ENCODE results near the gene PTGS2. TPM values are rescaled to one million over a fixed set of nuclear protein-coding genes. Genes with fewer than 3 reads are reported as not detected.

The PTGS2 gene
- total RNA-seq, 2 experiments from 2014 or later: not detected

DNA sequence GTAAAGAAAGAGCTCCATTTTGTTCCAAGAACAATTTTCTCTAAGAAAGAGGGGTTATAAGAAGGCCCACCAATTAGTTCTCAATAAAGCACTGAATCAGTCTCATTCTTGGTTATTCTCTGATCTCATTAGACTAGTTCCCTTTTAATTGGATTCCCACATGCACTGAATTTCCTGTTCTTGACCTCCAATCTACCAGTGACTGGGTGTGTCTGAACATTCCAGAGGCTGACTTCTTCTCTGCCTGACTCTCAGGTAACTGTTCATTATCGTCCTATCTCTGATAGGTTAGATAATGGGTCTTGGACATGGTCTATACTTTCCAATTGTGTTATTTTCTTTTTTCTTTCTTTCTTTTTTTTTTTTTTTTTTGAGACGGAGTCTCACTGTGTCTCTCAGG lies 22.7 kb downstream of the PTGS2 start:
- Histone ChIP-seq H3K4me1 (ENCODE audit: insufficient read depth, low read length, poor library complexity, severe bottlenecking) (no peaks in the 10 kb centered on the region), H3K27ac (ENCODE audit: low read depth, low read length, poor library complexity, severe bottlenecking) (no peak overlapping the region), H3K4me3 (ENCODE audit: low read depth, low read length, poor library complexity, severe bottlenecking) (no peak overlapping the region), H4K20me1 (ENCODE audit: insufficient read depth, low read length) (no peaks in the 10 kb centered on the region), H2AFZ (ENCODE audit: low read length) (no peak overlapping the region), H3K9me3 (ENCODE audit: low read length) (no peaks in the 10 kb centered on the region), H3K9me2 (ENCODE audit: insufficient read depth, low read length) (no peaks in the 10 kb centered on the region), H3K36me3 (ENCODE audit: insufficient read depth, low read length) (no peaks in the 10 kb centered on the region), H3K79me2 (ENCODE audit: insufficient read depth, low read depth, low read length) (no peaks in the 10 kb centered on the region), H3K4me2 (ENCODE audit: low read length) (no peak overlapping the region)
- CTCF ChIA-PET (ENCODE audit: unreplicated experiment): no interaction called here
- no peak for TF ChIP-seq EZH2phosphoT487 (IDR thresholded peaks at IDR 0.05; ENCODE audit: borderline replicate concordance, low read depth, low read length)
- TF ChIP-seq, protein P1, sequence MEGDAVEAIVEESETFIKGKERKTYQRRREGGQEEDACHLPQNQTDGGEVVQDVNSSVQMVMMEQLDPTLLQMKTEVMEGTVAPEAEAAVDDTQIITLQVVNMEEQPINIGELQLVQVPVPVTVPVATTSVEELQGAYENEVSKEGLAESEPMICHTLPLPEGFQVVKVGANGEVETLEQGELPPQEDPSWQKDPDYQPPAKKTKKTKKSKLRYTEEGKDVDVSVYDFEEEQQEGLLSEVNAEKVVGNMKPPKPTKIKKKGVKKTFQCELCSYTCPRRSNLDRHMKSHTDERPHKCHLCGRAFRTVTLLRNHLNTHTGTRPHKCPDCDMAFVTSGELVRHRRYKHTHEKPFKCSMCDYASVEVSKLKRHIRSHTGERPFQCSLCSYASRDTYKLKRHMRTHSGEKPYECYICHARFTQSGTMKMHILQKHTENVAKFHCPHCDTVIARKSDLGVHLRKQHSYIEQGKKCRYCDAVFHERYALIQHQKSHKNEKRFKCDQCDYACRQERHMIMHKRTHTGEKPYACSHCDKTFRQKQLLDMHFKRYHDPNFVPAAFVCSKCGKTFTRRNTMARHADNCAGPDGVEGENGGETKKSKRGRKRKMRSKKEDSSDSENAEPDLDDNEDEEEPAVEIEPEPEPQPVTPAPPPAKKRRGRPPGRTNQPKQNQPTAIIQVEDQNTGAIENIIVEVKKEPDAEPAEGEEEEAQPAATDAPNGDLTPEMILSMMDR (conservative IDR thresholded peaks at IDR 0.05; ENCODE audit: low read length): no peak
- POLR2A ChIA-PET: no interaction called here
- BruUV-seq (replicated peaks): no TSS peak
- intact Hi-C loops (cut with micrococcal nuclease; ENCODE audit: unreplicated experiment): no loop called here
- no peak for DNase-seq (ENCODE audit: low spot score)

DNA sequence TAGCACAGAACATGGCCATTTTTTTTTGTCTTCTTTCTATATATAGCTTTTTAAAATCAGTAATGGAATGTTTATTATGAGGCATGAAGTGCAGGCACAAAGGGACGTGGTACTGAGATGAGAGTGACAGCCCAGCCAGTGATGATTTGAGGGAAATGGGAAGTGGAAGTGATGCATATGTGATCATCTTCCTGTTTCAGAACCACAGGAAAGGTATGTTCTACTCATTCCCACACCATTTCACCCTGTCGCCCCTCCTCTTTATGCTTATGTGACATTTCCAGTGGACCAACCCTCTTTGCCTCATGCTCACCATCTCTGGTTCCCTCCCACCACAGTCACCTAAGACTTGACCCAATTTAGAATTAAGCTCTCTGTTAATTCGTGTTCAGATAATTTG lies 24.3 kb downstream of the PTGS2 start:
- no peak overlapping the region for H2AFZ ChIP-seq (ENCODE audit: low read length)
- H3K9me2 ChIP-seq (ENCODE audit: insufficient read depth, low read length): no peaks in the 10 kb centered on the region
- H3K4me3 ChIP-seq (ENCODE audit: low read depth, low read length, poor library complexity, severe bottlenecking): no peak overlapping the region
- H4K20me1 ChIP-seq (ENCODE audit: insufficient read depth, low read length): no peaks in the 10 kb centered on the region
- H3K36me3 ChIP-seq (ENCODE audit: insufficient read depth, low read length): no peaks in the 10 kb centered on the region
- no peak overlapping the region for H3K27ac ChIP-seq (ENCODE audit: low read depth, low read length, poor library complexity, severe bottlenecking)
- intact Hi-C loops (cut with micrococcal nuclease; ENCODE audit: unreplicated experiment): no loop called here
- no TSS peak for BruUV-seq (replicated peaks)
- H3K4me2 ChIP-seq (ENCODE audit: low read length): no peak overlapping the region
- H3K79me2 ChIP-seq (ENCODE audit: insufficient read depth, low read depth, low read length): no peaks in the 10 kb centered on the region
- no peak for DNase-seq (ENCODE audit: low spot score)
- TF ChIP-seq, protein P1 (conservative IDR thresholded peaks at IDR 0.05; ENCODE audit: low read length): no peak
- no peak for TF ChIP-seq EZH2phosphoT487 (IDR thresholded peaks at IDR 0.05; ENCODE audit: borderline replicate concordance, low read depth, low read length)
- POLR2A ChIA-PET: interaction anchor here (0.6 kb wide), 1 partner anchor 10 kb away, joined by 4 read pairs; no protein-coding TSS in a partner anchor
- H3K9me3 ChIP-seq (ENCODE audit: low read length): no peaks in the 10 kb centered on the region
- no peaks in the 10 kb centered on the region for H3K4me1 ChIP-seq (ENCODE audit: insufficient read depth, low read length, poor library complexity, severe bottlenecking)
- CTCF ChIA-PET (ENCODE audit: unreplicated experiment): interaction anchor here (0.5 kb wide), 1 partner anchor 45 kb away, joined by 3 read pairs; no protein-coding TSS in a partner anchor

DNA sequence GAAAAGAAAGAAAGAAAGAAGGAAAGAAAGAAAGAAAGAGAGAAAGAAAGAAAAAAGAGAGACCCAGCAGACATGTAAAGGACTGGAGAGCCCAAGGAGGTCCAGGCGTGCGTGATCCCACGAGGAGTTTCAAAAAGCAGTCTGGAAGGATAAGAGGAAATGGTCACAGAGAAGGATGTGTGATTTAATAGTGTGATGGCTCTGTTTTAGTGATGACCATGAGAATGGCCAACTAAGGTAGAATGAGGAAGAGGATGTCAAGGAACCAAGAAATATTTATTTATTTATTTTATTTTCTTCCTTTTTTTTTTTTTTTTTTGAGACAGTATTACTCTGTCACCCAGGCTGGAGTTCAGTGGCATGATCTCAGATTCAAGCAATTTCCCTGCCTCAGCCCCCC lies 25.5 kb downstream of the PTGS2 start:
- Histone ChIP-seq H3K4me1 (ENCODE audit: insufficient read depth, low read length, poor library complexity, severe bottlenecking) (no peaks in the 10 kb centered on the region), H3K27ac (ENCODE audit: low read depth, low read length, poor library complexity, severe bottlenecking) (no peak overlapping the region), H3K4me2 (ENCODE audit: low read length) (no peak overlapping the region), H3K4me3 (ENCODE audit: low read depth, low read length, poor library complexity, severe bottlenecking) (no peak overlapping the region), H3K79me2 (ENCODE audit: insufficient read depth, low read depth, low read length) (no peaks in the 10 kb centered on the region), H4K20me1 (ENCODE audit: insufficient read depth, low read length) (no peaks in the 10 kb centered on the region), H3K9me2 (ENCODE audit: insufficient read depth, low read length) (no peaks in the 10 kb centered on the region), H3K36me3 (ENCODE audit: insufficient read depth, low read length) (no peaks in the 10 kb centered on the region), H2AFZ (ENCODE audit: low read length) (no peak overlapping the region), H3K9me3 (ENCODE audit: low read length) (no peaks in the 10 kb centered on the region)
- ChIA-PET POLR2A (interaction anchor here (0.7 kb wide), 1 partner anchor 32 kb away, joined by 7 read pairs; no protein-coding TSS in a partner anchor), CTCF (ENCODE audit: unreplicated experiment) (no interaction called here)
- TF ChIP-seq, protein P1 (conservative IDR thresholded peaks at IDR 0.05; ENCODE audit: low read length): no peak
- TF ChIP-seq EZH2phosphoT487 (IDR thresholded peaks at IDR 0.05; ENCODE audit: borderline replicate concordance, low read depth, low read length): no peak
- BruUV-seq (replicated peaks): no TSS peak
- DNase-seq (ENCODE audit: low spot score): no peak
- intact Hi-C loops (cut with micrococcal nuclease; ENCODE audit: unreplicated experiment): no loop called here
